ENCODE measurements around the gene CYTH1. TPM values are rescaled to one million over a fixed set of nuclear protein-coding genes. Genes with fewer than 3 reads are reported as not detected.

Gene CYTH1, protein sequence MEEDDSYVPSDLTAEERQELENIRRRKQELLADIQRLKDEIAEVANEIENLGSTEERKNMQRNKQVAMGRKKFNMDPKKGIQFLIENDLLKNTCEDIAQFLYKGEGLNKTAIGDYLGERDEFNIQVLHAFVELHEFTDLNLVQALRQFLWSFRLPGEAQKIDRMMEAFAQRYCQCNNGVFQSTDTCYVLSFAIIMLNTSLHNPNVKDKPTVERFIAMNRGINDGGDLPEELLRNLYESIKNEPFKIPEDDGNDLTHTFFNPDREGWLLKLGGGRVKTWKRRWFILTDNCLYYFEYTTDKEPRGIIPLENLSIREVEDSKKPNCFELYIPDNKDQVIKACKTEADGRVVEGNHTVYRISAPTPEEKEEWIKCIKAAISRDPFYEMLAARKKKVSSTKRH
- total RNA-seq (2014; rRNA removed; shearing (Covaris generic)) = 21.7 and 28.1 TPM in 2 replicates

GRCh38 chr17:78781893-78782304 is at the start of gene CYTH1:
TSS of gene CYTH1 (minus strand) at chr17:78782273. CDS start at chr17:78782223, 50 bp downstream.
- in situ Hi-C loops (cut with HindIII; ENCODE audit: low sequenced_read_pairs) = no loop called here
- no peak for DNase-seq (ENCODE audit: low spot score)

- DNase-seq (ENCODE audit: low spot score) = no peak
- in situ Hi-C loops (cut with HindIII; ENCODE audit: low sequenced_read_pairs) = no loop called here
These were observed 47.4 kb upstream of the CYTH1 start for GRCh38 chr17:78829477-78829876.

DNA sequence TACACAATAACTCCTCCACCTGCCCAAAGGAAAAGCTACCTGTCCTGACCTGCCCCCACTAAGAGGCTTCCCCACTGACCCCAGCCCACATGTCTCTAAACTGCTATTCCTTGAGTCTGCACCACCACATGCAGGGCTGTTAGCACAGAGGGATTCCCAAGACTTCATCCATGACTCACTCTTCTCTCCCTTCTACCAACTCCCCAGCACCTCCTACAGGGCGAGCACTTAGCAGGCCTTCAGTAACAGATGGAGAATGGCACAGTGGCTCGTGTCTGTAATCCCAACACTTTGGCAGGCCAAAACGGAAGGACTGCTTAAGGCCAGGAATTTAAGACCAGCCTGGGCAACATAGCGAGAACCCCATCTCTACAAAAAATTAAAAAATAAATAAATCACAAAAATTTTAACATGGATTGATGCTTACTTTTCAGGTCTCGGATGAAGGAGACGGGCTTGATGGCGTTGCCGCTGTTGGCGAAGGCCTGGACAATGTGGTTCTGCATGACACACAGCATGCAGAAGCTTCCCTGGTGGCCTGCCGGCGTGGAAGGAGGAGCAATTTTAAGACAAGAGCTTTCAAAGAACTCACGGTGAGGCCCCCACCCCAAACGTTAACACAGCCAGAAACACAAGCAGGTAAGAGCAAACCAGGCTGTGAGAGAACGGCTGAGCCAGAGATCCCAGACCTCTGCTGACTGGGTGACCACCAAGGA is 46.6 kb upstream of the CYTH1 start:
- DNase-seq (ENCODE audit: low spot score) = peak; percentile 7
- in situ Hi-C loops (cut with HindIII; ENCODE audit: low sequenced_read_pairs) = no loop called here

- in situ Hi-C loops (cut with HindIII; ENCODE audit: low sequenced_read_pairs) = no loop called here
- DNase-seq (ENCODE audit: low spot score) = no peak
These were observed 44.9 kb upstream of the CYTH1 start for GRCh38 chr17:78826836-78827509.

DNA sequence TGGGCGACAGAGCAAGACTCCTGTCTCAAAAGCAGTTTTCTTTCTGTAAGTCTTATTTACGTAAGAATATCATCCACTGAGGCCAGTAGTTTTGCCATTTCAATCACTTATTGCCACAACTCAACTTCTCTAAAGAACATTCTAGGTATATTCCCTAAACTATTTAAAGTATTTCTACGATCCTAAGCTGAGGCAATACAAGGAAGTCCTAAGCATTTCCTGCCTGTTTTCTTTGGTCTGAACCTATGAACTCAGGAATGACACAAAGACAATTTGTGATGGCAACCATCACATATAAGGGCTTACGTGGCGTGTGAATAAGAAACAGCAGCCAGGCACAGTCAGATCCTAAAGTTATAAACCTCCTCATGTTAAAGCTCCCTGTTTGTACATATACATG is 44.3 kb upstream of the CYTH1 start:
- DNase-seq (ENCODE audit: low spot score) = no peak
- in situ Hi-C loops (cut with HindIII; ENCODE audit: low sequenced_read_pairs) = no loop called here

GRCh38 chr17:78825696-78826095 is 43.6 kb upstream of the CYTH1 start:
- in situ Hi-C loops (cut with HindIII; ENCODE audit: low sequenced_read_pairs) = no loop called here
- DNase-seq (ENCODE audit: low spot score) = no peak

DNA sequence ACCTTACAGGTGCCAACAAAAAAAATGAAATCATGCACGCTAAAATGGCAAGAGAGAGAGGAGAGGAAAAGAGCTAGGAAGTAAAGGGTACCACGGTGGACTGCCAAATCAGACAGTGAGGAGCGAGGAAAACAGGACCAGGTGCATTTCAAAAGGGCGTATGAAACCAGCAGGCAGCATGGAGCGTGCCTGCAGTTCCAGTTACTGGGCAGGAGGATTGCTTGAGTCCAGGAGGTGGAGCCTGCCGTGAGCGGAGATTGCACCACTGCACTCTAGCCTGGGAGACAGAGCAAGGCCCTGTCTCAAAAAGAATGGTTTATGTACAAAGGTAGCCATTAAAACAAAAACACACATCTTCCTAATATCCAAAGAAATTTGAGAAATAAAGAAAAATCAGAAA is 42.2 kb upstream of the CYTH1 start:
- peak; percentile 27 for DNase-seq (ENCODE audit: low spot score)
- in situ Hi-C loops (cut with HindIII; ENCODE audit: low sequenced_read_pairs) = no loop called here

GRCh38 chr17:78823282-78824046 is 41.4 kb upstream of the CYTH1 start:
- no peak for DNase-seq (ENCODE audit: low spot score)
- in situ Hi-C loops (cut with HindIII; ENCODE audit: low sequenced_read_pairs) = no loop called here

DNA sequence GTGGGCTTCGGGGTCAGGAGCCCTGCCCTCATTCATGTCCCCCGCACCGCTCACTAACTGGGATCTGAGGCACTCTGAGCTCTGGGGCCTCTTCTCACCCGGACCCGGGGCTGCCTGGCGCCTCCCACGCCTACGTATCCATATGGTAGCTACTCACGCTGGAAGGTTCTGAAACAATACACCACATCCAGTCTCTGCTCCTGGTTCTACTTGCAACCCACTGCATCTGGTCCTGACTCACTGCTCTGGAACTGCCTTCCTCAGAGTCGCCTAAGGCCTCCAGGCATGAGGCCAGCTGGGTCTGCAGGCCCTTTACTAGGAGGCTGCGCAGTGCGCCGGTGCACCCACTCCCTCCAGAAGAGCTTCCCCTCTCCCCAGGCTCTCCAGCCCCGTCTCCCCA is 40.5 kb upstream of the CYTH1 start:
- in situ Hi-C loops (cut with HindIII; ENCODE audit: low sequenced_read_pairs) = no loop called here
- DNase-seq (ENCODE audit: low spot score) = no peak

DNA sequence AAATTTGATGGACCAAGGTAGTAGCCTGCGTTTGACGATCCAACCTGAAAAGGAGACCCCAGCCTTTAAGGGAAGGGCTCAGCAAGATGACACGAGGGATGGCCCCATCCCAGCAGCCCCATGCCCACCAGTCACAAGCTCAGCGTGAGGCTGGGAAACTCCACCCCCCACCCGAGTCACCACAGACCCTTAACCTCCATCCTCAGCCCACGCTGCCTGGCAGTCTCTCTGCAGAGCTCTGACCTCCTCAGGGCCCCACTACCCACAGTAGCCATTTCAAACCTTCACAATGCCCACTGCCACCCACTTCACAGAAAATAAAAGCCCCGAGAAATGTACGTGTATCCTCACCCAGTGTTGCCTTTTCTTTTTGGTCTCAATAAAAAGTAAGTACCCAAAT is 39.9 kb upstream of the CYTH1 start:
- no peak for DNase-seq (ENCODE audit: low spot score)
- in situ Hi-C loops (cut with HindIII; ENCODE audit: low sequenced_read_pairs) = no loop called here

DNA sequence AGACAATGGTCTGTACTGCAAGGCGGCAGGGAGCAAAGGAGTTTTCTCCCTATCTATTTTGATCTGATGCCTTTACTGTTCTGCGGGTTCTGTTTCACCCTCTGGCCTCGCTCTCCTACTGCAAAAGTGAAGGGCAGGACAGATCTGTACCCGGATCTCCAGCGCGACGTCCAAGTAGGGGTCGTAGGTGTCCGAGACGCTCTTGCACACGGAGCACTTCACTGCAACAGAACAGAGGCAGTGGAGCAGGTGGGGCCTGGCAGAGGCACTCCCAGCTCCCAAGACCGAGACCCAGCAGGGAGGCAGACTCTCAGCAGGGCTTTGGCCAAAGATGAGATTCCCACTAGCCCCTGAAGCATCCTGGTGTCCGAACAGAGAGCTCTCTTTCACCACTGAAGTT is 38.8 kb upstream of the CYTH1 start:
- no peak for DNase-seq (ENCODE audit: low spot score)
- in situ Hi-C loops (cut with HindIII; ENCODE audit: low sequenced_read_pairs) = no loop called here

DNA sequence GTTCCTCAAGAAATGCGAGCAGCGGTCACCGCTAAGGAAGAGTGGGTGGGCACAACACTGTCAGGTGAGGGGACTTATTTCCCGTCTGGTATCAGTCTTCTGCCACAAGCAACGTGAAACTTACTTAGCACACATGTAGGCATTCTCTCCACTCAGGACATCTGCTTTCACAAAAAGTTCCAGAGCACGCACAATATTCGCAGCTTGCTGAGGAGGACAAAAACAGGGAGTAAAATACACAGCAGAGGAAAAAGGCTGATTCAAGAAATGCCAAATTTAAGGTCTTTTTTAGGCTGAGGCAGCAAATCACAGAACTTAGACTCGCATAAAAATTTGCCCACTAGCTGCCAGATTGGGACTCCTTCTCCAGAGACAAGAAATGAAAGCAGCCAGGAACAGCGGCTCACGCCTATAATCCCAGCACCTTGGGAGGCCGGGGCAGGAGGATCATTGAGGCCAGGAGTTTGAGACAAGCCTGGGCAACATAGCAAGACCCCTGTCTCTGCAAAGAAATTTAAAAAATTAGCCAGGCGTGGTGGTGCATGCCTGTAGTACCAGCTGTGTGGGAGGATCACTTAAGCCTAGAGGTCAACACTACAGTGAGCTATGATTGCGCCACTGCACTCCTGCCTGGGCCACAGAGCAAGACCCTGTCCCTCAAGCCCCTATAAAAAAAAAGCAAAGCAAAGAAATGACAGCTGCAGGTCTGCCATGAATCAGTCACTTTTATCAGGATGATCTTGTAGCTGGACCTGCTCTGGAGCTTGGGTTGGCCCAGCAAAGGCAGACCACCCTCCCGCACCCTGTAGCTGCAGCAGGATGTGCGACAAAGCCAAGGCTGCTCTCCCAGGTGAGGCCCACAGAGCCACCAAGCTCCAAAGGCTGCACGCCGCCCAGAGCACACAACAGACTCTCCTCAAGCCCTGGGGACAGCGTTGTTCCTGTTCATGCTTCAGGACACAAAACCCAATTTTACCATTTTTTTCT is 38.0 kb upstream of the CYTH1 start:
- no peak for DNase-seq (ENCODE audit: low spot score)
- in situ Hi-C loops (cut with HindIII; ENCODE audit: low sequenced_read_pairs) = no loop called here

GRCh38 chr17:78819402-78819801 is 37.3 kb upstream of the CYTH1 start:
- DNase-seq (ENCODE audit: low spot score) = no peak
- in situ Hi-C loops (cut with HindIII; ENCODE audit: low sequenced_read_pairs) = no loop called here

DNA sequence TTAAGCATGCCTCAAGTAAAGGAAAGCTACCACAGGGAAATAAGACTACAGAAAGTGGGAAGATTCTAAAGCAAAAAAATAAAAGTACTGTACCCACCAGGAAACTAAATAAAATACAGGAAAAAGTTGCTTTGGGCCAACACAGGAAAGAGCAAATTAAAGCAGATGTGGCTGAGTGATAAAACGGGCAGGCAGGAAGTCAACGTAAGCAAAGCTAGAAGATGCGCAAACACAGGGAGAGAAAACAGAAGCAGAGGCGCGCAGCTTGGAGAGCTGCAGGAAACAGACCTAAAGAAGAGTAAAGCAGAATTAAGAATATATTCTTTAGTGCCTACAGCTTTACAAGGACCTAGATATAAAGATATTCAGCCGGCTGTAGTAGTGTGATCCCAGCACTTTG is 36.9 kb upstream of the CYTH1 start:
- DNase-seq (ENCODE audit: low spot score) = no peak
- in situ Hi-C loops (cut with HindIII; ENCODE audit: low sequenced_read_pairs) = no loop called here

- no peak for DNase-seq (ENCODE audit: low spot score)
- in situ Hi-C loops (cut with HindIII; ENCODE audit: low sequenced_read_pairs) = no loop called here
These were observed 36.2 kb upstream of the CYTH1 start for GRCh38 chr17:78818152-78818846.

GRCh38 chr17:78817123-78817522 is 35.0 kb upstream of the CYTH1 start:
- in situ Hi-C loops (cut with HindIII; ENCODE audit: low sequenced_read_pairs) = no loop called here
- DNase-seq (ENCODE audit: low spot score) = no peak

- no peak for DNase-seq (ENCODE audit: low spot score)
- in situ Hi-C loops (cut with HindIII; ENCODE audit: low sequenced_read_pairs) = no loop called here
These were observed 33.6 kb upstream of the CYTH1 start for GRCh38 chr17:78815696-78816095.

- in situ Hi-C loops (cut with HindIII; ENCODE audit: low sequenced_read_pairs) = no loop called here
- no peak for DNase-seq (ENCODE audit: low spot score)
These were observed 30.8 kb upstream of the CYTH1 start for GRCh38 chr17:78812855-78813254.
